HepG2 (cell line): ENCODE data around the gene FAHD1. TPM values are rescaled to one million over a fixed set of nuclear protein-coding genes. Genes with fewer than 3 reads are reported as not detected.

Source experiments
- ARID4A ChIP-seq: sonication (generic); formaldehyde crosslinking; IDR thresholded peaks from 2 replicates; pipeline ENCODE4 v1.5.0; 2020; ENCODE audit warnings: mild to moderate bottlenecking, missing genetic modification reagents, borderline replicate concordance
- EP300 ChIP-seq, 3 experiments: sonication (generic) in 1 of 3; formaldehyde crosslinking in 1 of 3; IDR thresholded peaks; 2 replicates each; pipeline versions ENCODE4 v1.5.1 to v1.6.1; 2011 to 2020; ENCODE audit warnings: low read depth in 2 of 3, low read length in 2 of 3, borderline replicate concordance in 1 of 3, improper control_type of control experiment in 1 of 3, mild to moderate bottlenecking in 1 of 3, missing genetic modification reagents in 1 of 3, moderate library complexity in 1 of 3
- ETV6 ChIP-seq: sonication (generic); formaldehyde crosslinking; conservative IDR thresholded peaks from 2 replicates; pipeline ENCODE4 v1.4.0; 2020; ENCODE audit warnings: missing genetic modification reagents
- HOXA7 ChIP-seq: sonication (generic); formaldehyde crosslinking; IDR thresholded peaks from 2 replicates; pipeline ENCODE4 v1.8.1; 2022; ENCODE audit warnings: mild to moderate bottlenecking, missing genetic modification reagents, moderate library complexity
- MLXIP ChIP-seq: sonication (generic); formaldehyde crosslinking; IDR thresholded peaks from 2 replicates; pipeline ENCODE4 v1.9.0; 2021; ENCODE audit warnings: missing genetic modification reagents, borderline replicate concordance
- NR1H2 ChIP-seq: sonication (generic); formaldehyde crosslinking; IDR thresholded peaks from 2 replicates; pipeline ENCODE4 v1.8.1; 2022; ENCODE audit warnings: low read depth, missing genetic modification reagents, borderline replicate concordance
- PITX1 ChIP-seq: sonication (generic); formaldehyde crosslinking; IDR thresholded peaks from 2 replicates; pipeline ENCODE4 v1.5.1; 2020; ENCODE audit warnings: mild to moderate bottlenecking, missing genetic modification reagents
- SAP130 ChIP-seq: IDR thresholded peaks from 2 replicates; pipeline ENCODE4 v1.6.1; 2016; ENCODE audit warnings: low read depth
- TCF12 ChIP-seq, 2 experiments: fragments of 450-650 bp in 1 of 2; sonication (generic) in 1 of 2; formaldehyde crosslinking in 1 of 2; IDR thresholded peaks; 2 replicates each; pipeline versions ENCODE4 v1.6.1 to v1.8.0; 2017 to 2022; ENCODE audit warnings: antibody characterized with exemption in 1 of 2, mild to moderate bottlenecking in 1 of 2, missing genetic modification reagents in 1 of 2, moderate library complexity in 1 of 2
- ZMYM4 ChIP-seq: sonication (generic); formaldehyde crosslinking; IDR thresholded peaks from 2 replicates; pipeline ENCODE4 v1.8.1; 2023; ENCODE audit warnings: mild to moderate bottlenecking, missing genetic modification reagents
- ZNF431 ChIP-seq: sonication (generic); formaldehyde crosslinking; IDR thresholded peaks from 2 replicates; pipeline ENCODE4 v1.9.0; 2022; ENCODE audit warnings: missing genetic modification reagents, low read depth, mild to moderate bottlenecking, borderline replicate concordance
- ZNF432 ChIP-seq: sonication (generic); formaldehyde crosslinking; IDR thresholded peaks from 2 replicates; pipeline ENCODE4 v1.5.0; 2020; ENCODE audit warnings: missing genetic modification reagents, mild to moderate bottlenecking, borderline replicate concordance
- ZNF607 ChIP-seq: sonication (generic); formaldehyde crosslinking; IDR thresholded peaks from 2 replicates; pipeline ENCODE4 v1.5.1; 2020; ENCODE audit warnings: missing genetic modification reagents, mild to moderate bottlenecking, borderline replicate concordance
- polyA plus RNA-seq, 8 experiments: library from polyadenylated mRNA; depleted of rRNA in 3 of 8; stranded (reverse) in 7 of 8; unstranded in 1 of 8; fragments of >200 nt; fragmentation: Illumina TruSeq in 4 of 8; extraction: Trizol in 4 of 8; gene quantifications; 2 replicates each; pipeline versions ENCODE4 v1.2.1 to v1.2.3, GENCODE V29; 2011 to 2016; ENCODE audit warnings: low read depth in 4 of 8, missing spikeins in 1 of 8, mixed read lengths in 1 of 8; ENCODE audit not compliant: insufficient read depth in 1 of 8
- total RNA-seq, 5 experiments: library from RNA; depleted of rRNA; stranded (reverse); fragments of >200 nt; fragmentation: Illumina TruSeq; extraction: Trizol; gene quantifications; 2 replicates each; pipeline ENCODE4 v1.2.3, GENCODE V29; 2016; ENCODE audit warnings: low read depth in 1 of 5
- TF ChIP-seq, protein P1 (sequence below): sonication (generic); formaldehyde crosslinking; IDR thresholded peaks from 2 replicates; pipeline ENCODE4 v1.5.0; 2020; ENCODE audit warnings: missing genetic modification reagents, mild to moderate bottlenecking, borderline replicate concordance
- TF ChIP-seq, protein P2 (sequence below): sonication (generic); formaldehyde crosslinking; IDR thresholded peaks from 2 replicates; pipeline ENCODE4 v1.5.0; 2020; ENCODE audit warnings: mild to moderate bottlenecking, low read depth, missing genetic modification reagents, borderline replicate concordance

FAHD1 gene
- total and polyA plus RNA-seq, 2 of the 13 experiments (the other 11 are each of a cell fraction or from before 2014, with no cell fraction given): 39.0 to 45.3 TPM

- TF ChIP-seq TCF12 (IDR thresholded peaks at IDR 0.05) (no peak), TCF12 (CRISPR knock-in tag; IDR thresholded peaks at IDR 0.05) (no peak), MLXIP (CRISPR knock-in tag) (0 out of 2 replicates have a peak, but pooled peaks have one; percentile 81), SAP130 (CRISPR knock-in tag) (peak; percentile 95), ARID4A (CRISPR knock-in tag) (peak; percentile 80), EP300 (IDR thresholded peaks at IDR 0.05; ENCODE audit: low read depth in 2 of 2, low read length in 2 of 2) (peak in 1 of 2 experiments; percentile 73; a peak in 2 of 4 replicates), EP300 (CRISPR knock-in tag; IDR thresholded peaks at IDR 0.05; ENCODE audit: borderline replicate concordance) (peak; percentile 43; the same call in 1 of the 2 replicates), NR1H2 (no peak), HOXA7 (CRISPR knock-in tag) (no peak), PITX1 (CRISPR knock-in tag) (peak; percentile 88), ZMYM4 (peak; percentile 57), ZNF431 (no peak), ZNF607 (CRISPR knock-in tag) (no peak), ZNF432 (CRISPR knock-in tag) (peak; percentile 100), ETV6 (CRISPR knock-in tag) (no peak)
- TF ChIP-seq, protein P1, sequence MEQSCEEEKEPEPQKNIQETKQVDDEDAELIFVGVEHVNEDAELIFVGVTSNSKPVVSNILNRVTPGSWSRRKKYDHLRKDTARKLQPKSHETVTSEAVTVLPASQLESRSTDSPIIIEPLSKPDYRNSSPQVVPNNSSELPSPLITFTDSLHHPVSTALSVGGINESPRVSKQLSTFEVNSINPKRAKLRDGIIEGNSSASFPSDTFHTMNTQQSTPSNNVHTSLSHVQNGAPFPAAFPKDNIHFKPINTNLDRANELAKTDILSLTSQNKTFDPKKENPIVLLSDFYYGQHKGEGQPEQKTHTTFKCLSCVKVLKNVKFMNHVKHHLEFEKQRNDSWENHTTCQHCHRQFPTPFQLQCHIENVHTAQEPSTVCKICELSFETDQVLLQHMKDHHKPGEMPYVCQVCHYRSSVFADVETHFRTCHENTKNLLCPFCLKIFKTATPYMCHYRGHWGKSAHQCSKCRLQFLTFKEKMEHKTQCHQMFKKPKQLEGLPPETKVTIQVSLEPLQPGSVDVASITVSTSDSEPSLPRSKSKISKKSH: no peak
- TF ChIP-seq, protein P2, sequence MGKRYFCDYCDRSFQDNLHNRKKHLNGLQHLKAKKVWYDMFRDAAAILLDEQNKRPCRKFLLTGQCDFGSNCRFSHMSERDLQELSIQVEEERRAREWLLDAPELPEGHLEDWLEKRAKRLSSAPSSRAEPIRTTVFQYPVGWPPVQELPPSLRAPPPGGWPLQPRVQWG: no peak
Measured at GRCh38 chr16:1832838-1833454, 5.9 kb downstream of the FAHD1 start (continued).
